ENCODE results near the gene FOXG1. TPM values are rescaled to one million over a fixed set of nuclear protein-coding genes. Genes with fewer than 3 reads are reported as not detected.

Gene FOXG1
- total and polyA plus RNA-seq, 9 of the 15 experiments (the other 6 are each of a cell fraction or from before 2014, with no cell fraction given): 0.56 to 3.7 (median 0.85) TPM

GRCh38 chr14:28751467-28752058, 15.0 kb upstream of the FOXG1 start:
- no peaks in the 10 kb centered on the region for H3K9me1 ChIP-seq (ENCODE audit: control insufficient read depth, insufficient read depth, low read length)
- ATAC-seq (peak; percentile 96), FAIRE-seq (peak; percentile 85), DNase-seq (ENCODE audit: extremely low read depth in 1 of 4, low spot score in 3 of 4) (peak in 3 of 4 experiments; percentile 16 to 66 (median 48))
- no peaks in the 10 kb centered on the region for H3K79me2 ChIP-seq (ENCODE audit: control insufficient read depth, insufficient read depth, low read length)
- H3K4me1 ChIP-seq (replicated peaks in 1 of 2; ENCODE audit: control insufficient read depth in 2 of 2, insufficient read depth in 2 of 2, low read length in 2 of 2): no peaks in the 10 kb centered on the region
- CTCF ChIA-PET (ENCODE audit: low intra/inter-chr PET ratio): interaction anchor here (1.3 kb wide), 1 partner anchor 1463 kb away, joined by 5 read pairs; no protein-coding TSS in a partner anchor
- no peak overlapping the region for H3K4me2 ChIP-seq (ENCODE audit: insufficient read depth, low read length)
- H3K9ac ChIP-seq (ENCODE audit: insufficient read depth in 1 of 2, low read depth in 2 of 2, low read length in 2 of 2): no peak overlapping the region
- H3K9me3 ChIP-seq (replicated peaks; ENCODE audit: control insufficient read depth, insufficient read depth, low read depth, low read length): no peaks in the 10 kb centered on the region
- H3K27ac ChIP-seq (ENCODE audit: extremely low read depth, low read depth, low read length): no peak overlapping the region
- no peak overlapping the region for H3K4me3 ChIP-seq
- no peaks in the 10 kb centered on the region for H3K27me3 ChIP-seq (ENCODE audit: control insufficient read depth in 2 of 2, insufficient read depth in 2 of 2, low read length in 2 of 2)
- in situ Hi-C loops (cut with MboI): loop anchor here (10.0 to 25.0 kb wide), 3 partner anchors 461 to 1461 kb away; no protein-coding TSS in a partner anchor
- intact Hi-C loops (cut with micrococcal nuclease): loop anchor here (5.0 to 10.0 kb wide), 2 partner anchors 263 to 766 kb away; no protein-coding TSS in a partner anchor
- POLR2A ChIA-PET: no interaction called here
- no peaks in the 10 kb centered on the region for H3K36me3 ChIP-seq (ENCODE audit: control insufficient read depth, insufficient read depth, low read length)
- BruUV-seq (replicated peaks): no TSS peak
- H2AFZ ChIP-seq (ENCODE audit: low read depth, low read length): 0 out of 2 replicates have a peak overlapping the region, but pooled peaks have one; percentile 23
- 19% methylated on average over 5 of the region's 5 CpGs for WGBS (ENCODE audit: insufficient coverage, low coverage, missing lambda C conversion rate)
- no peaks in the 10 kb centered on the region for H4K20me1 ChIP-seq (replicated peaks; ENCODE audit: control insufficient read depth, insufficient read depth, low read length)
- TF ChIP-seq SRSF1 (IDR thresholded peaks at IDR 0.05; ENCODE audit: low read depth, low read length) (no peak), KLF16 (IDR thresholded peaks at IDR 0.05) (0 out of 2 replicates have a peak, but pooled peaks have one; percentile 7), KLF6 (CRISPR knock-in tag; IDR thresholded peaks at IDR 0.05; ENCODE audit: borderline replicate concordance) (no peak), SMC3 (conservative IDR thresholded peaks at IDR 0.05; ENCODE audit: insufficient read depth, low read depth, low read length) (peak; percentile 32), TAL1 (IDR thresholded peaks at IDR 0.05) (no peak), STAG1 (CRISPR knock-in tag; IDR thresholded peaks at IDR 0.05; ENCODE audit: borderline replicate concordance) (peak; percentile 43; the same call in 1 of the 2 replicates)
- TF ChIP-seq, protein P1, sequence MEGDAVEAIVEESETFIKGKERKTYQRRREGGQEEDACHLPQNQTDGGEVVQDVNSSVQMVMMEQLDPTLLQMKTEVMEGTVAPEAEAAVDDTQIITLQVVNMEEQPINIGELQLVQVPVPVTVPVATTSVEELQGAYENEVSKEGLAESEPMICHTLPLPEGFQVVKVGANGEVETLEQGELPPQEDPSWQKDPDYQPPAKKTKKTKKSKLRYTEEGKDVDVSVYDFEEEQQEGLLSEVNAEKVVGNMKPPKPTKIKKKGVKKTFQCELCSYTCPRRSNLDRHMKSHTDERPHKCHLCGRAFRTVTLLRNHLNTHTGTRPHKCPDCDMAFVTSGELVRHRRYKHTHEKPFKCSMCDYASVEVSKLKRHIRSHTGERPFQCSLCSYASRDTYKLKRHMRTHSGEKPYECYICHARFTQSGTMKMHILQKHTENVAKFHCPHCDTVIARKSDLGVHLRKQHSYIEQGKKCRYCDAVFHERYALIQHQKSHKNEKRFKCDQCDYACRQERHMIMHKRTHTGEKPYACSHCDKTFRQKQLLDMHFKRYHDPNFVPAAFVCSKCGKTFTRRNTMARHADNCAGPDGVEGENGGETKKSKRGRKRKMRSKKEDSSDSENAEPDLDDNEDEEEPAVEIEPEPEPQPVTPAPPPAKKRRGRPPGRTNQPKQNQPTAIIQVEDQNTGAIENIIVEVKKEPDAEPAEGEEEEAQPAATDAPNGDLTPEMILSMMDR (IDR thresholded peaks at IDR 0.05 in 2 of 3, conservative IDR thresholded peaks at IDR 0.05 in 1 of 3; ENCODE audit: insufficient read depth in 2 of 3, low read depth in 1 of 3, low read length in 3 of 3): peak; percentile 57 to 64 (median 61); a peak in 5 of 6 replicates
- TF ChIP-seq, protein P2, sequence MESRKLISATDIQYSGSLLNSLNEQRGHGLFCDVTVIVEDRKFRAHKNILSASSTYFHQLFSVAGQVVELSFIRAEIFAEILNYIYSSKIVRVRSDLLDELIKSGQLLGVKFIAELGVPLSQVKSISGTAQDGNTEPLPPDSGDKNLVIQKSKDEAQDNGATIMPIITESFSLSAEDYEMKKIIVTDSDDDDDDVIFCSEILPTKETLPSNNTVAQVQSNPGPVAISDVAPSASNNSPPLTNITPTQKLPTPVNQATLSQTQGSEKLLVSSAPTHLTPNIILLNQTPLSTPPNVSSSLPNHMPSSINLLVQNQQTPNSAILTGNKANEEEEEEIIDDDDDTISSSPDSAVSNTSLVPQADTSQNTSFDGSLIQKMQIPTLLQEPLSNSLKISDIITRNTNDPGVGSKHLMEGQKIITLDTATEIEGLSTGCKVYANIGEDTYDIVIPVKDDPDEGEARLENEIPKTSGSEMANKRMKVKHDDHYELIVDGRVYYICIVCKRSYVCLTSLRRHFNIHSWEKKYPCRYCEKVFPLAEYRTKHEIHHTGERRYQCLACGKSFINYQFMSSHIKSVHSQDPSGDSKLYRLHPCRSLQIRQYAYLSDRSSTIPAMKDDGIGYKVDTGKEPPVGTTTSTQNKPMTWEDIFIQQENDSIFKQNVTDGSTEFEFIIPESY (CRISPR knock-in tag; IDR thresholded peaks at IDR 0.05): no peak
- TF ChIP-seq, protein P3, sequence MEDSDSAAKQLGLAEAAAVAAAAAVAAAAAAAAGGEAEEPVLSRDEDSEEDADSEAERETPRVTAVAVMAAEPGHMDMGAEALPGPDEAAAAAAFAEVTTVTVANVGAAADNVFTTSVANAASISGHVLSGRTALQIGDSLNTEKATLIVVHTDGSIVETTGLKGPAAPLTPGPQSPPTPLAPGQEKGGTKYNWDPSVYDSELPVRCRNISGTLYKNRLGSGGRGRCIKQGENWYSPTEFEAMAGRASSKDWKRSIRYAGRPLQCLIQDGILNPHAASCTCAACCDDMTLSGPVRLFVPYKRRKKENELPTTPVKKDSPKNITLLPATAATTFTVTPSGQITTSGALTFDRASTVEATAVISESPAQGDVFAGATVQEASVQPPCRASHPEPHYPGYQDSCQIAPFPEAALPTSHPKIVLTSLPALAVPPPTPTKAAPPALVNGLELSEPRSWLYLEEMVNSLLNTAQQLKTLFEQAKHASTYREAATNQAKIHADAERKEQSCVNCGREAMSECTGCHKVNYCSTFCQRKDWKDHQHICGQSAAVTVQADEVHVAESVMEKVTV (CRISPR knock-in tag; IDR thresholded peaks at IDR 0.05): peak; percentile 19; the same call in 1 of the 2 replicates
- TF ChIP-seq, protein P4, sequence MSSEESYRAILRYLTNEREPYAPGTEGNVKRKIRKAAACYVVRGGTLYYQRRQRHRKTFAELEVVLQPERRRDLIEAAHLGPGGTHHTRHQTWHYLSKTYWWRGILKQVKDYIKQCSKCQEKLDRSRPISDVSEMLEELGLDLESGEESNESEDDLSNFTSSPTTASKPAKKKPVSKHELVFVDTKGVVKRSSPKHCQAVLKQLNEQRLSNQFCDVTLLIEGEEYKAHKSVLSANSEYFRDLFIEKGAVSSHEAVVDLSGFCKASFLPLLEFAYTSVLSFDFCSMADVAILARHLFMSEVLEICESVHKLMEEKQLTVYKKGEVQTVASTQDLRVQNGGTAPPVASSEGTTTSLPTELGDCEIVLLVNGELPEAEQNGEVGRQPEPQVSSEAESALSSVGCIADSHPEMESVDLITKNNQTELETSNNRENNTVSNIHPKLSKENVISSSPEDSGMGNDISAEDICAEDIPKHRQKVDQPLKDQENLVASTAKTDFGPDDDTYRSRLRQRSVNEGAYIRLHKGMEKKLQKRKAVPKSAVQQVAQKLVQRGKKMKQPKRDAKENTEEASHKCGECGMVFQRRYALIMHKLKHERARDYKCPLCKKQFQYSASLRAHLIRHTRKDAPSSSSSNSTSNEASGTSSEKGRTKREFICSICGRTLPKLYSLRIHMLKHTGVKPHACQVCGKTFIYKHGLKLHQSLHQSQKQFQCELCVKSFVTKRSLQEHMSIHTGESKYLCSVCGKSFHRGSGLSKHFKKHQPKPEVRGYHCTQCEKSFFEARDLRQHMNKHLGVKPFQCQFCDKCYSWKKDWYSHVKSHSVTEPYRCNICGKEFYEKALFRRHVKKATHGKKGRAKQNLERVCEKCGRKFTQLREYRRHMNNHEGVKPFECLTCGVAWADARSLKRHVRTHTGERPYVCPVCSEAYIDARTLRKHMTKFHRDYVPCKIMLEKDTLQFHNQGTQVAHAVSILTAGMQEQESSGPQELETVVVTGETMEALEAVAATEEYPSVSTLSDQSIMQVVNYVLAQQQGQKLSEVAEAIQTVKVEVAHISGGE (CRISPR knock-in tag; IDR thresholded peaks at IDR 0.05): no peak
